H1 (cell line): Measurements from ENCODE around the gene PRCD. TPM values are rescaled to one million over a fixed set of nuclear protein-coding genes. Genes with fewer than 3 reads are reported as not detected.

Experiments used
- CTCF ChIA-PET: fragments of 300-600 bp; sonication (Branson Sonifier 250); formaldehyde crosslinking; loops from one replicate; lab custom pipeline; 2021; ENCODE audit not compliant: partially characterized antibody; lab: Charles Lee
- POLR2A ChIA-PET: fragments of 300-600 bp; sonication (Branson Sonifier 250); formaldehyde crosslinking; loops from one replicate; lab custom pipeline; 2021; ENCODE audit warnings: inconsistent platforms; ENCODE audit not compliant: partially characterized antibody; lab: Charles Lee
- DNase-seq, 2 experiments: peaks; one replicate each; pipeline versions ENCODE4 v3.0.0 to v3.0.0-alpha.2; 2010 to 2022; ENCODE audit warnings: low spot score in 2 of 2, low read depth in 1 of 2, mixed read lengths in 1 of 2
- FAIRE-seq: peaks from 2 replicates; lab custom pipeline; 2011; peaks lifted over from hg19 to GRCh38; lab: Jason Lieb, UNC
- H2AFZ ChIP-seq: 2 replicates; pipeline ENCODE4 v1.8.1; 2012; ENCODE audit warnings: low read length, inconsistent platforms
- H2AK5ac ChIP-seq: 2 replicates; pipeline ENCODE4 v1.6.1; 2013; ENCODE audit warnings: low read depth, low read length
- H2BK120ac ChIP-seq: replicated peaks from 2 replicates; pipeline ENCODE3; 2013; ENCODE audit warnings: low read depth, low read length, inconsistent platforms
- H2BK12ac ChIP-seq: 2 replicates; pipeline ENCODE4 v1.6.1; 2013; ENCODE audit warnings: low read depth, low read length
- H2BK15ac ChIP-seq: 2 replicates; pipeline ENCODE4 v1.6.1; 2013; ENCODE audit warnings: low read length
- H2BK20ac ChIP-seq: 2 replicates; pipeline ENCODE4 v1.6.1; 2013; ENCODE audit warnings: low read length
- H2BK5ac ChIP-seq: 2 replicates; pipeline ENCODE4 v1.6.1; 2013; ENCODE audit warnings: low read depth, low read length
- H3K14ac ChIP-seq: 2 replicates; pipeline ENCODE4 v1.6.1; 2013; ENCODE audit warnings: inconsistent platforms; ENCODE audit not compliant: insufficient read length
- H3K18ac ChIP-seq: 2 replicates; pipeline ENCODE4 v1.6.1; 2013; ENCODE audit warnings: low read length; ENCODE audit errors: extremely low read depth
- H3K23ac ChIP-seq: 2 replicates; pipeline ENCODE4 v1.6.1; 2013; ENCODE audit warnings: inconsistent platforms; ENCODE audit not compliant: insufficient read length
- H3K23me2 ChIP-seq: 2 replicates; pipeline ENCODE4 v1.6.1; 2013; ENCODE audit warnings: low read depth, low read length
- H3K27ac ChIP-seq: 2 replicates; pipeline ENCODE4 v1.6.1; 2011; ENCODE audit warnings: low read depth, low read length, inconsistent platforms
- H3K27me3 ChIP-seq, 4 experiments: replicated peaks in 1 of 4; 1 replicate in 1 of 4; 2 replicates in 3 of 4; pipeline versions ENCODE4 v1.6.1 to v1.8.1; 2011 to 2013; ENCODE audit warnings: low read length in 3 of 4, mild to moderate bottlenecking in 3 of 4, inconsistent platforms in 2 of 4, mixed read lengths in 2 of 4, moderate library complexity in 1 of 4; ENCODE audit not compliant: control insufficient read depth in 3 of 4, insufficient read depth in 3 of 4; ENCODE audit errors: extremely low read depth in 1 of 4
- H3K36me3 ChIP-seq, 4 experiments: 2 replicates each; pipeline versions ENCODE4 v1.6.1 to v1.8.1; 2011 to 2013; ENCODE audit warnings: mild to moderate bottlenecking in 4 of 4, low read length in 3 of 4, moderate library complexity in 2 of 4, control low read depth in 1 of 4, inconsistent platforms in 1 of 4; ENCODE audit not compliant: insufficient read depth in 4 of 4, control insufficient read depth in 2 of 4
- H3K4ac ChIP-seq: replicated peaks from 2 replicates; pipeline ENCODE3; 2013; ENCODE audit warnings: low read length, low read depth, mixed read lengths, inconsistent platforms; ENCODE audit not compliant: insufficient read length
- H3K4me1 ChIP-seq, 4 experiments: replicated peaks in 1 of 4; 1 replicate in 1 of 4; 2 replicates in 3 of 4; pipeline versions ENCODE4 v1.6.1 to v1.8.1; 2011 to 2013; ENCODE audit warnings: low read length in 3 of 4, inconsistent platforms in 2 of 4, mixed read lengths in 1 of 4; ENCODE audit not compliant: insufficient read depth in 4 of 4, control insufficient read depth in 3 of 4
- H3K4me2 ChIP-seq, 2 experiments: 2 replicates each; pipeline versions ENCODE4 v1.6.1 to v1.8.1; 2011 to 2013; ENCODE audit warnings: low read depth in 2 of 2, low read length in 2 of 2, control low read depth in 1 of 2, inconsistent platforms in 1 of 2, mild to moderate bottlenecking in 1 of 2; ENCODE audit not compliant: insufficient read depth in 1 of 2
- H3K4me3 ChIP-seq, 4 experiments: fragments of 200-600, 300-600 bp in 1 of 4; sonication (generic), shearing (Covaris generic), sonication (Bioruptor Twin) in 1 of 4; 2 replicates each; pipeline versions ENCODE4 v1.5.1 to v1.8.1; 2011 to 2016; ENCODE audit warnings: low read length in 4 of 4, low read depth in 3 of 4, control low read depth in 2 of 4, inconsistent platforms in 2 of 4, mild to moderate bottlenecking in 2 of 4, mixed read lengths in 1 of 4, moderate library complexity in 1 of 4; ENCODE audit not compliant: insufficient read depth in 2 of 4; ENCODE audit errors: extremely low read depth in 1 of 4
- H3K56ac ChIP-seq: replicated peaks from 2 replicates; pipeline ENCODE3; 2013; ENCODE audit warnings: low read depth, mild to moderate bottlenecking, mixed read lengths, low read length, inconsistent platforms; ENCODE audit not compliant: insufficient read length
- H3K79me1 ChIP-seq: 2 replicates; pipeline ENCODE4 v1.6.1; 2013; ENCODE audit warnings: low read depth, low read length, control low read depth
- H3K79me2 ChIP-seq, 2 experiments: 2 replicates each; pipeline versions ENCODE4 v1.6.1 to v1.8.1; 2012 to 2013; ENCODE audit warnings: low read length in 2 of 2, mild to moderate bottlenecking in 2 of 2, inconsistent platforms in 1 of 2; ENCODE audit not compliant: insufficient read depth in 2 of 2, control insufficient read depth in 1 of 2
- H3K9ac ChIP-seq, 4 experiments: replicated peaks in 1 of 4; 1 replicate in 1 of 4; 2 replicates in 3 of 4; pipeline versions ENCODE4 v1.6.1 to v1.8.1; 2011 to 2013; ENCODE audit warnings: low read depth in 3 of 4, low read length in 3 of 4, control low read depth in 2 of 4, mild to moderate bottlenecking in 2 of 4, moderate library complexity in 2 of 4, inconsistent platforms in 1 of 4; ENCODE audit errors: extremely low read depth in 1 of 4
- H3K9me3 ChIP-seq, 2 experiments: 2 replicates each; pipeline versions ENCODE4 v1.6.1 to v1.8.1; 2012 to 2013; ENCODE audit warnings: mild to moderate bottlenecking in 2 of 2, moderate library complexity in 2 of 2, control low read depth in 1 of 2, inconsistent platforms in 1 of 2, low read depth in 1 of 2, low read length in 1 of 2, mixed read lengths in 1 of 2; ENCODE audit not compliant: insufficient read depth in 2 of 2
- H4K20me1 ChIP-seq, 2 experiments: replicated peaks in 1 of 2; 2 replicates each; pipeline versions ENCODE3 to v1.8.1; 2011 to 2013; ENCODE audit warnings: inconsistent platforms in 2 of 2, low read length in 2 of 2, mild to moderate bottlenecking in 1 of 2; ENCODE audit not compliant: insufficient read depth in 2 of 2, control insufficient read depth in 1 of 2
- H4K5ac ChIP-seq: 2 replicates; pipeline ENCODE4 v1.6.1; 2013; ENCODE audit warnings: low read length, low read depth, mixed read lengths, inconsistent platforms; ENCODE audit not compliant: insufficient read length
- H4K8ac ChIP-seq: 2 replicates; pipeline ENCODE4 v1.8.0; 2013; ENCODE audit warnings: mild to moderate bottlenecking, moderate library complexity, low read length, inconsistent platforms; ENCODE audit not compliant: insufficient read depth; ENCODE audit errors: extremely low read depth
- H4K91ac ChIP-seq: replicated peaks from 2 replicates; pipeline ENCODE3; 2013; ENCODE audit warnings: low read length, mixed read lengths, inconsistent platforms; ENCODE audit not compliant: insufficient read length
- GTF2F1 ChIP-seq: IDR thresholded peaks from 2 replicates; pipeline ENCODE4 v1.6.1; 2012; ENCODE audit warnings: low read depth, low read length, improper control_type of control experiment, borderline replicate concordance
- POLR2A ChIP-seq, 2 experiments: IDR thresholded peaks; 1 replicate in 1 of 2; 2 replicates in 1 of 2; pipeline ENCODE4 v1.6.1; 2011; ENCODE audit warnings: low read depth in 2 of 2, low read length in 2 of 2, mild to moderate bottlenecking in 2 of 2; ENCODE audit errors: control extremely low read depth in 1 of 2
- WGBS, 2 experiments: shearing (Covaris generic) in 1 of 2; methylation state at CpG; one replicate each; pipeline versions ENCODE4 v1.1.6 to v1.1.7; 2013 to 2015; ENCODE audit warnings: low lambda C conversion rate in 2 of 2, mixed read lengths in 2 of 2, inconsistent platforms in 1 of 2, low coverage in 1 of 2, missing lambda C conversion rate in 1 of 2; ENCODE audit not compliant: insufficient replicate concordance in 2 of 2, insufficient coverage in 1 of 2, insufficient read length in 1 of 2; ENCODE audit errors: extremely low coverage in 1 of 2, missing lambda C conversion rate in 1 of 2; 5-methylcytosine and 5-hydroxymethylcytosine counted together
- polyA plus RNA-seq, 7 experiments: library from polyadenylated mRNA; depleted of rRNA in 3 of 7; stranded (reverse) in 5 of 7; unstranded in 2 of 7; fragments of >200 nt in 5 of 7; fragments of 200-250 nt in 2 of 7; gene quantifications; 1 replicate in 5 of 7; 2 replicates in 1 of 7; 4 replicates in 1 of 7; pipeline versions ENCODE4 v1.2.1 to v1.2.3, GENCODE V29; 2011 to 2013; ENCODE audit warnings: missing spikeins in 2 of 7, mixed read lengths in 2 of 7
- total RNA-seq: library from RNA; stranded (reverse); fragmentation: NEBNext Ultra II Directional; extraction: Animal tissue kit (Norgen Biotek cat#: 25700); gene quantifications from 2 replicates; pipeline ENCODE4 v1.2.1, GENCODE V29; 2021

Gene PRCD
- total and polyA plus RNA-seq, 2 of the 8 experiments (the other 6 are each of a cell fraction or from before 2014, with no cell fraction given) = 0.77 to 2.1 TPM

- Histone ChIP-seq H3K4me3 (no peak overlapping the region), H2AFZ (no peak overlapping the region), H3K4me1 (peaks cover 0 to 21% (median 5%) of the 10 kb centered on the region in 4 experiments; a peak in 6 of 7 replicates), H2BK5ac (no peak overlapping the region), H2BK15ac (no peak overlapping the region), H3K79me2 (peaks cover 0 to 3% of the 10 kb centered on the region in 2 experiments; a peak in 1 of 4 replicates), H2BK12ac (no peak overlapping the region), H2BK20ac (no peak overlapping the region), H3K56ac (no peak overlapping the region), H3K9me3 (no peaks in the 10 kb centered on the region), H3K23me2 (no peaks in the 10 kb centered on the region; the same call in 1 of the 2 replicates), H3K27me3 (no peaks in the 10 kb centered on the region; a peak in 2 of 7 replicates), H3K23ac (no peak overlapping the region), H4K5ac (no peak overlapping the region), H2BK120ac (no peak overlapping the region), H3K79me1 (peaks cover 2% of the 10 kb centered on the region; the same call in 1 of the 2 replicates), H3K18ac (no peak overlapping the region), H3K4me2 (no peak overlapping the region), H2AK5ac (no peak overlapping the region), H3K27ac (no peak overlapping the region), H4K8ac (no peak overlapping the region), H4K91ac (no peak overlapping the region), H3K36me3 (peaks cover 8 to 34% (median 21%) of the 10 kb centered on the region in 4 experiments), H3K14ac (no peak overlapping the region), H4K20me1 (peaks cover 22 to 24% of the 10 kb centered on the region in 2 experiments), H3K4ac (no peak overlapping the region), H3K9ac (no peak overlapping the region)
- FAIRE-seq = no peak
- no peak for DNase-seq
- POLR2A ChIA-PET = interaction anchor here (0.9 to 7.7 kb wide), 21 partner anchors 9 to 165 kb away, joined by 3 to 133 read pairs (median 5); partner anchors contain the start of genes PRCD and ST6GALNAC2
- no peak for TF ChIP-seq GTF2F1
- TF ChIP-seq POLR2A (IDR thresholded peaks at IDR 0.05; ENCODE audit: control extremely low read depth in 1 of 2, low read depth in 2 of 2, low read length in 2 of 2) = peak in 1 of 2 experiments; percentile 49; a peak in 1 of 3 replicates
- CTCF ChIA-PET = interaction anchor here (0.8 to 9.3 kb wide), 13 partner anchors 8 to 116 kb away, joined by 3 to 71 read pairs (median 4); no protein-coding TSS in a partner anchor
- 72% methylated on average over 14 of the region's 14 CpGs; no CpG with 5 or more reads in 1 of the 2 experiments for WGBS, 2 experiments
These were observed 28.0 kb downstream of the PRCD start for GRCh38 chr17:76567634-76568432.
